ENCODE data around the gene BTBD10.

Gene BTBD10

GRCh38 chr11:13433437-13433836 lies 29.6 kb downstream of the BTBD10 start:
- peaks cover 10 to 21% of the 10 kb centered on the region in 2 experiments for H3K4me1 ChIP-seq (ENCODE audit: control insufficient read depth in 1 of 2, insufficient read depth in 1 of 2, low read depth in 1 of 2, low read length in 1 of 2)
- no peaks in the 10 kb centered on the region for H3K27me3 ChIP-seq
- no peak overlapping the region for H3K4me3 ChIP-seq (ENCODE audit: low read depth in 1 of 2, low read length in 1 of 2)
- no peak for TF ChIP-seq CTCF (IDR thresholded peaks at IDR 0.05)
- H3K9me3 ChIP-seq = no peaks in the 10 kb centered on the region
- no peaks in the 10 kb centered on the region for H3K36me3 ChIP-seq
- H3K27ac ChIP-seq = no peak overlapping the region

- TF ChIP-seq CTCF (IDR thresholded peaks at IDR 0.05) = no peak
- Histone ChIP-seq H3K27ac (no peak overlapping the region), H3K4me3 (ENCODE audit: low read depth in 1 of 2, low read length in 1 of 2) (no peak overlapping the region), H3K36me3 (no peaks in the 10 kb centered on the region), H3K27me3 (no peaks in the 10 kb centered on the region), H3K9me3 (no peaks in the 10 kb centered on the region), H3K4me1 (ENCODE audit: control insufficient read depth in 1 of 2, insufficient read depth in 1 of 2, low read depth in 1 of 2, low read length in 1 of 2) (peaks cover 0 to 7% of the 10 kb centered on the region in 2 experiments)
Measured at GRCh38 chr11:13429836-13430235, 33.2 kb downstream of the BTBD10 start.

GRCh38 chr11:13429288-13429687 lies 33.7 kb downstream of the BTBD10 start:
- Histone ChIP-seq H3K27me3 (no peaks in the 10 kb centered on the region), H3K36me3 (no peaks in the 10 kb centered on the region), H3K4me1 (ENCODE audit: control insufficient read depth in 1 of 2, insufficient read depth in 1 of 2, low read depth in 1 of 2, low read length in 1 of 2) (peaks cover 0 to 7% of the 10 kb centered on the region in 2 experiments), H3K27ac (no peak overlapping the region), H3K4me3 (ENCODE audit: low read depth in 1 of 2, low read length in 1 of 2) (no peak overlapping the region), H3K9me3 (no peaks in the 10 kb centered on the region)
- TF ChIP-seq CTCF (IDR thresholded peaks at IDR 0.05) = no peak

- H3K9me3 ChIP-seq = no peaks in the 10 kb centered on the region
- H3K27ac ChIP-seq = no peak overlapping the region
- H3K4me1 ChIP-seq (ENCODE audit: control insufficient read depth in 1 of 2, insufficient read depth in 1 of 2, low read depth in 1 of 2, low read length in 1 of 2) = peaks cover 0 to 7% of the 10 kb centered on the region in 2 experiments
- no peaks in the 10 kb centered on the region for H3K36me3 ChIP-seq
- H3K27me3 ChIP-seq = no peaks in the 10 kb centered on the region
- no peak overlapping the region for H3K4me3 ChIP-seq (ENCODE audit: low read depth in 1 of 2, low read length in 1 of 2)
- no peak for TF ChIP-seq CTCF (IDR thresholded peaks at IDR 0.05)
Measured at GRCh38 chr11:13427440-13427839, 35.6 kb downstream of the BTBD10 start.

GRCh38 chr11:13423372-13423771 lies 39.6 kb downstream of the BTBD10 start:
- Histone ChIP-seq H3K4me3 (ENCODE audit: low read depth in 1 of 2, low read length in 1 of 2) (no peak overlapping the region), H3K36me3 (peaks cover 25% of the 10 kb centered on the region), H3K4me1 (ENCODE audit: control insufficient read depth in 1 of 2, insufficient read depth in 1 of 2, low read depth in 1 of 2, low read length in 1 of 2) (peaks cover 0 to 7% of the 10 kb centered on the region in 2 experiments), H3K27ac (no peak overlapping the region), H3K9me3 (no peaks in the 10 kb centered on the region), H3K27me3 (no peaks in the 10 kb centered on the region)
- no peak for TF ChIP-seq CTCF (IDR thresholded peaks at IDR 0.05)

GRCh38 chr11:13421561-13421960 lies 41.5 kb downstream of the BTBD10 start:
- Histone ChIP-seq H3K4me3 (ENCODE audit: low read depth in 1 of 2, low read length in 1 of 2) (no peak overlapping the region), H3K36me3 (peaks cover 33% of the 10 kb centered on the region), H3K27ac (no peak overlapping the region), H3K4me1 (ENCODE audit: control insufficient read depth in 1 of 2, insufficient read depth in 1 of 2, low read depth in 1 of 2, low read length in 1 of 2) (peaks cover 0 to 7% of the 10 kb centered on the region in 2 experiments), H3K9me3 (no peaks in the 10 kb centered on the region), H3K27me3 (no peaks in the 10 kb centered on the region)
- no peak for TF ChIP-seq CTCF (IDR thresholded peaks at IDR 0.05)

Measured in neutrophil (primary cell).